GM13976 (cell line): ENCODE measurements around the gene SLX4.

Experiments used
- DNase-seq: peaks from one replicate; pipeline ENCODE4 v3.0.0; 2012; ENCODE audit warnings: low spot score
- CTCF ChIP-seq: IDR thresholded peaks from 2 replicates; pipeline ENCODE4 v1.5.1; 2012; ENCODE audit warnings: borderline replicate concordance, mild to moderate bottlenecking; ENCODE audit not compliant: insufficient read depth; ENCODE audit errors: extremely low read depth, missing control alignments, control extremely low read depth
- in situ Hi-C: fragments of 300-500 bp; cut with MboI; formaldehyde crosslinking; loops from one replicate; pipeline ENCODE4 v1.12.0; 2022; ENCODE audit warnings: low sequenced_read_pairs, mixed read lengths, inconsistent platforms; ENCODE audit not compliant: unreplicated experiment

SLX4 gene

GRCh38 chr16:3570420-3571062 lies 40.9 kb downstream of the SLX4 start:
- DNase-seq: no peak
- in situ Hi-C loops: no loop called here
- TF ChIP-seq CTCF: no peak

DNA sequence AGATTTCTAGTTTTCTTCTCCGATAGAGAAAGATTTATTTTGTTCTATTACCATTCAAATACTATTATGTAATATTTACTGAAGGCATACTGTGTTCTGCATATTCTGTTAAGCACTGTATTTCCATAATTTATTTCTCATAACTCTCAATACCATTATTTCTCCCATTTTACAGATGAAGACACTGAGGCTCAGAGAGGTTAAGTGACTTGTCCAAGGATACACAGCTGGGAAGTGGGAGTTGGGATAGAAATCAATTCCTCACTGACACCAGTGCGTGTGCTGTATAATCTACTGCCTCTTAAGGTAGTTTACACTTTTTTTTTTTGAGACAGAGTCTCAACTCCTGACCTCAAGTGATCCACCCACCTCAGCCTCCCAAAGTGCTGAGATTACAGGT lies 41.6 kb downstream of the SLX4 start:
- no peak for TF ChIP-seq CTCF
- in situ Hi-C loops: no loop called here
- DNase-seq: no peak

DNA sequence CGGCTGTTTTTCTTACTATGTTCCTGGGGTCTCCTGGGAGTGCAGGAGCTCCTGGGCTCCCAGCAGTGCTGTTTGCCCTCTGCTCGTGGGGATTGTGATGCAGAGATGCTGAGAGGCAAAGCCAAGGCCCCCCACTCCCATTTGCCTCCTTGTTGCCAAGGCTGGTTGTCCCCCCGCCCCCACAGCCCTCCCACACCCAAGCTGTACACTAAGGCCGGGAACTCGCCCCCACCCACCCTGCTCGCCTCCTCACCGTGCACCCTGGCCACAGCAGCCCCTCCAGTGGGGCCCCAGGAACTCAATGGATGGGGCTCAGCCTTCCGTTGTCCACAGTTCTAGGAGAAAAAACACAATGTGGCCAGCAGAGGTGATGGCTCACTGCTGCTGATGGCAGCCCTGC lies 44.4 kb downstream of the SLX4 start:
- in situ Hi-C loops: no loop called here
- no peak for DNase-seq
- TF ChIP-seq CTCF: no peak

- TF ChIP-seq CTCF: no peak
- in situ Hi-C loops: no loop called here
- no peak for DNase-seq
Measured at GRCh38 chr16:3564889-3565141, 46.6 kb downstream of the SLX4 start.

GRCh38 chr16:3564130-3564888 lies 47.1 kb downstream of the SLX4 start:
- TF ChIP-seq CTCF: no peak
- no peak for DNase-seq
- in situ Hi-C loops: no loop called here

- in situ Hi-C loops: no loop called here
- DNase-seq: no peak
- no peak for TF ChIP-seq CTCF
Measured at GRCh38 chr16:3562914-3563480, 48.4 kb downstream of the SLX4 start.
